ENCODE data around the gene VANGL2.

The VANGL2 gene

GRCh38 chr1:160400223-160400645, at the start of gene VANGL2:
Gene VANGL2 (plus strand): TSS chr1:160400564. CDS start chr1:160415838, 15,274 bp downstream.
- DNase-seq (ENCODE audit: low read depth), result peak; percentile 46

- no peak for DNase-seq (ENCODE audit: low read depth)
Measured at GRCh38 chr1:160351629-160352028, 48.7 kb upstream of the VANGL2 start.

GRCh38 chr1:160352555-160352954, 47.8 kb upstream of the VANGL2 start:
- DNase-seq (ENCODE audit: low read depth), result no peak

GRCh38 chr1:160353223-160353622, 47.1 kb upstream of the VANGL2 start:
- DNase-seq (ENCODE audit: low read depth), result no peak

GRCh38 chr1:160354388-160354985, 45.9 kb upstream of the VANGL2 start:
- no peak for DNase-seq (ENCODE audit: low read depth)

GRCh38 chr1:160357286-160358002, 42.9 kb upstream of the VANGL2 start:
- DNase-seq (ENCODE audit: low read depth), result no peak

GRCh38 chr1:160358073-160358472, 42.3 kb upstream of the VANGL2 start:
- no peak for DNase-seq (ENCODE audit: low read depth)

- DNase-seq (ENCODE audit: low read depth), result no peak
Measured at GRCh38 chr1:160359559-160360226, 40.7 kb upstream of the VANGL2 start.

- DNase-seq (ENCODE audit: low read depth), result no peak
Measured at GRCh38 chr1:160360227-160360695, 40.1 kb upstream of the VANGL2 start.

GRCh38 chr1:160361199-160361598, 39.2 kb upstream of the VANGL2 start:
- DNase-seq (ENCODE audit: low read depth), result no peak

- DNase-seq (ENCODE audit: low read depth), result no peak
Measured at GRCh38 chr1:160361814-160362167, 38.6 kb upstream of the VANGL2 start.

- no peak for DNase-seq (ENCODE audit: low read depth)
Measured at GRCh38 chr1:160362168-160362957, 38.0 kb upstream of the VANGL2 start.

GRCh38 chr1:160363010-160363409, 37.4 kb upstream of the VANGL2 start:
- no peak for DNase-seq (ENCODE audit: low read depth)

GRCh38 chr1:160363951-160364735, 36.2 kb upstream of the VANGL2 start:
- no peak for DNase-seq (ENCODE audit: low read depth)

- DNase-seq (ENCODE audit: low read depth), result no peak
Measured at GRCh38 chr1:160365325-160365724, 35.0 kb upstream of the VANGL2 start.

- DNase-seq (ENCODE audit: low read depth), result no peak
Measured at GRCh38 chr1:160366731-160367515, 33.4 kb upstream of the VANGL2 start, which contains the start of gene NHLH1. Gene NHLH1 (plus strand): TSS chr1:160367071. CDS start chr1:160370732, 3,661 bp downstream.

GRCh38 chr1:160367516-160367900, 32.9 kb upstream of the VANGL2 start:
- no peak for DNase-seq (ENCODE audit: low read depth)

GRCh38 chr1:160367934-160368923, 32.1 kb upstream of the VANGL2 start:
- no peak for DNase-seq (ENCODE audit: low read depth)

GRCh38 chr1:160369087-160369486, 31.3 kb upstream of the VANGL2 start:
- no peak for DNase-seq (ENCODE audit: low read depth)
